GM10847 (cell line): Measurements from ENCODE around the gene IFNA14.
"Not testable (repeated sequence)": the region's sequence is repeated elsewhere in the genome, so short reads cannot be mapped to it uniquely, and the experiment has no call there.

Experiments used
- POLR2A ChIP-seq: IDR thresholded peaks from 2 replicates; pipeline ENCODE4 v1.6.1; 2011; ENCODE audit not compliant: insufficient read length; ENCODE audit errors: extremely low read depth

The IFNA14 gene

DNA sequence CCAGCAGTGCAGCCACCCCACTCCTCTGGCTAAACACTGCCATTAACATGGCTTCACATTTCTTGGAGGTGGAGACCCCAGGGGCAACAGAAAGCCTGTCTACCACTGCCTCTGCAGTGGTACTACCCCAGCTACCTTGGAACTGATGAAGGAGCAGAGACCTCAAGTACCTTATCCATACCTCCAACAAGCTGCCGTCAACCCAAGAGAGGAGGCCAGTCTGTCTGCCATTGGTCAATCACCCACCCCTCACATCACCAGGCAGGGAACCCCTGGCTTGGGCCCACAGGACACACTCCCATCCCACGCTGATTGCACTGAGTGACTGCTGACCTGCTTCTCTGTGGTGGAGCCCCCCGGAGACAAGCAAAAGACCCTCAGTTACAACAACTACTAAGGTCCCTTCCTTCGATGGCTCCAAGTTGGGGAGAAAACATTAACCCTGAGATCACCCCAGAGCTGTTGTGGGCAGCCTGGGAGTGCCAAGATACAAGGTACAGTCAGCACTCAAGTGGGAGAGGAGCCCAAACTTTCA is 5.6 kb downstream of the IFNA14 start:
- TF ChIP-seq POLR2A = no peak

DNA sequence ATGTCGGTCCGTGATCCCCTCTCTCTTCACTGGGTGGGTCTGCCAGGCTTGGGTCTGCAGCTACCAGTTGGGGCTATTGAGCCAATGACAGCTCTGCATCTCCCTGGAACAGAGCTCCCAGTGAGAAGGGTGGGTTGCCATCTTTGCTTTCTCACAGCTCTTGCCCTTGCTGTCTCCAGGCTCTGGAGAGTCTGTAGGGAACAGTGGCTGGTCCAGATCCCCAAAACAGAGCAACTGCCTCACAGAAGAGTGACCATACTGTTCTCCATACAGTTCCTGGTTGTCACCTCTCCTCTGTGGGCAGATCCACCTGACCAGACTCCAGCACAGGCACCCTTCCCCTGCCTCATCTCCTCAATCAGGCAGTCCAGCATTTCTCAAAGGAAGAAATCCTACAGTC is 6.5 kb downstream of the IFNA14 start:
- no peak for TF ChIP-seq POLR2A

- TF ChIP-seq POLR2A = no peak
Observed at GRCh38 chr9:21228122-21228521, 11.7 kb downstream of the IFNA14 start, which contains the start of gene IFNA17. Gene IFNA17 (minus strand): TSS chr9:21228222. CDS start chr9:21228173, 49 bp downstream.

- TF ChIP-seq POLR2A = not testable (repeated sequence)
Observed at GRCh38 chr9:21217211-21217610, 22.6 kb downstream of the IFNA14 start, which contains the start of gene IFNA16. Gene IFNA16 (minus strand): TSS chr9:21217311. CDS start chr9:21217305, 6 bp downstream.

- TF ChIP-seq POLR2A = no peak
Observed at GRCh38 chr9:21210311-21210710, 29.5 kb downstream of the IFNA14 start.

- TF ChIP-seq POLR2A = not testable (repeated sequence)
Observed at GRCh38 chr9:21207043-21207442, 32.8 kb downstream of the IFNA14 start, which contains the start of gene IFNA10. Gene IFNA10 (minus strand): TSS chr9:21207143. CDS start chr9:21207097, 46 bp downstream.

- TF ChIP-seq POLR2A = no peak
Observed at GRCh38 chr9:21205204-21205603, 34.6 kb downstream of the IFNA14 start.

- TF ChIP-seq POLR2A = not testable (repeated sequence)
Observed at GRCh38 chr9:21202105-21202504, 37.7 kb downstream of the IFNA14 start, which contains the start of gene IFNA7. Gene IFNA7 (minus strand): TSS chr9:21202205. CDS start chr9:21202165, 40 bp downstream.
